Breast epithelium (tissue), 3 donors: ENCODE data around the gene GDF2.

ENCODE experiments used
- POLR2A ChIP-seq: fragments of 450-650 bp; IDR thresholded peaks from one replicate; pipeline ENCODE4 v1.6.1; 2016; ENCODE audit warnings: antibody characterized with exemption, mild to moderate bottlenecking, moderate library complexity
- POLR2AphosphoS5 ChIP-seq, 3 donors: sonication (generic); formaldehyde crosslinking; IDR thresholded peaks; one replicate each; pipeline ENCODE4 v1.6.1; 2017; ENCODE audit warnings: antibody characterized with exemption in 3 of 3
- TF ChIP-seq, protein P1 (sequence below), 3 donors: fragments of 450-650 bp; IDR thresholded peaks; one replicate each; pipeline ENCODE4 v1.5.1; 2016 to 2017; ENCODE audit warnings: antibody characterized with exemption in 3 of 3, mild to moderate bottlenecking in 3 of 3, moderate library complexity in 3 of 3

DNA sequence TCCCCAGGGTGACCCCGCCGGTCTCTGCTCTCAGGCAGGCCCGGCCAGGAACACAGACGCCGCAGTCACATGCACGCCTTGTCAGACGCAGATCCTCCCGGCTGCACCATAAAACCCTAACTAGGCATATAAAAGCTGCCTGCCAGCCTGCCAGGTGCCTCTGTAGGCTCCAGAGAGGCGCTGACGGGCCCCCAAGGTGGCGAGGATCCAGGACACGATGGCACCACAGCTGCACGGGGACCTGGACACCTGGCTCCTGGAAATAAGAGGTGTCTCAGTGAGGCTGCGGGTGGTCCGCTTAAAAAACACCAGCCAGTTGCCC, 44.1 kb upstream of the GDF2 start:
- TF ChIP-seq, protein P1, sequence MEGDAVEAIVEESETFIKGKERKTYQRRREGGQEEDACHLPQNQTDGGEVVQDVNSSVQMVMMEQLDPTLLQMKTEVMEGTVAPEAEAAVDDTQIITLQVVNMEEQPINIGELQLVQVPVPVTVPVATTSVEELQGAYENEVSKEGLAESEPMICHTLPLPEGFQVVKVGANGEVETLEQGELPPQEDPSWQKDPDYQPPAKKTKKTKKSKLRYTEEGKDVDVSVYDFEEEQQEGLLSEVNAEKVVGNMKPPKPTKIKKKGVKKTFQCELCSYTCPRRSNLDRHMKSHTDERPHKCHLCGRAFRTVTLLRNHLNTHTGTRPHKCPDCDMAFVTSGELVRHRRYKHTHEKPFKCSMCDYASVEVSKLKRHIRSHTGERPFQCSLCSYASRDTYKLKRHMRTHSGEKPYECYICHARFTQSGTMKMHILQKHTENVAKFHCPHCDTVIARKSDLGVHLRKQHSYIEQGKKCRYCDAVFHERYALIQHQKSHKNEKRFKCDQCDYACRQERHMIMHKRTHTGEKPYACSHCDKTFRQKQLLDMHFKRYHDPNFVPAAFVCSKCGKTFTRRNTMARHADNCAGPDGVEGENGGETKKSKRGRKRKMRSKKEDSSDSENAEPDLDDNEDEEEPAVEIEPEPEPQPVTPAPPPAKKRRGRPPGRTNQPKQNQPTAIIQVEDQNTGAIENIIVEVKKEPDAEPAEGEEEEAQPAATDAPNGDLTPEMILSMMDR (IDR thresholded peaks at IDR 0.05), result no peak
- TF ChIP-seq POLR2AphosphoS5 (IDR thresholded peaks at IDR 0.05), result no peak
- no peak for TF ChIP-seq POLR2A
